HG02759 (cell line): ENCODE measurements around the gene EXOSC10.

Experiments
- ATAC-seq: cut with Tn5 transposase; IDR thresholded peaks from one replicate; pipeline ENCODE4 v1.9.1; 2021; ENCODE audit warnings: mild to moderate bottlenecking, moderate library complexity; ENCODE audit not compliant: unreplicated experiment

The EXOSC10 gene

GRCh38 chr1:11099310-11100148, at the start of gene EXOSC10:
Gene EXOSC10 (minus strand): TSS chr1:11099869. CDS start chr1:11099831, 38 bp downstream.
- peak; percentile 94 for ATAC-seq

- ATAC-seq: no peak
Observed at GRCh38 chr1:11147197-11147770, 47.6 kb upstream of the EXOSC10 start.

GRCh38 chr1:11145741-11146140, 46.1 kb upstream of the EXOSC10 start:
- no peak for ATAC-seq

- no peak for ATAC-seq
Observed at GRCh38 chr1:11144570-11145256, 45.0 kb upstream of the EXOSC10 start.

GRCh38 chr1:11143907-11144306, 44.2 kb upstream of the EXOSC10 start:
- ATAC-seq: no peak

- no peak for ATAC-seq
Observed at GRCh38 chr1:11143401-11143800, 43.7 kb upstream of the EXOSC10 start.

- ATAC-seq: no peak
Observed at GRCh38 chr1:11142618-11143391, 43.1 kb upstream of the EXOSC10 start.

- ATAC-seq: no peak
Observed at GRCh38 chr1:11138952-11139351, 39.3 kb upstream of the EXOSC10 start.

GRCh38 chr1:11138029-11138428, 38.4 kb upstream of the EXOSC10 start:
- ATAC-seq: no peak

GRCh38 chr1:11134898-11135266, 35.2 kb upstream of the EXOSC10 start:
- ATAC-seq: no peak

GRCh38 chr1:11134251-11134897, 34.7 kb upstream of the EXOSC10 start:
- no peak for ATAC-seq

GRCh38 chr1:11132563-11133293, 33.1 kb upstream of the EXOSC10 start:
- no peak for ATAC-seq

GRCh38 chr1:11131816-11132215, 32.1 kb upstream of the EXOSC10 start:
- no peak for ATAC-seq

GRCh38 chr1:11130406-11130805, 30.7 kb upstream of the EXOSC10 start:
- ATAC-seq: no peak

GRCh38 chr1:11129649-11130390, 30.2 kb upstream of the EXOSC10 start:
- no peak for ATAC-seq

GRCh38 chr1:11126569-11126968, 26.9 kb upstream of the EXOSC10 start:
- ATAC-seq: no peak

GRCh38 chr1:11125931-11126330, 26.3 kb upstream of the EXOSC10 start:
- no peak for ATAC-seq

GRCh38 chr1:11124965-11125364, 25.3 kb upstream of the EXOSC10 start:
- ATAC-seq: no peak

- no peak for ATAC-seq
Observed at GRCh38 chr1:11116318-11116717, 16.6 kb upstream of the EXOSC10 start.
